ENCODE measurements around the gene EXOC4. TPM values are rescaled to one million over a fixed set of nuclear protein-coding genes. Genes with fewer than 3 reads are reported as not detected.

The EXOC4 gene
- total and polyA plus RNA-seq, 2 of the 13 experiments (the other 11 are each of a cell fraction or from before 2014, with no cell fraction given) = 22.5 to 39.0 TPM

GRCh38 chr7:133828906-133829305, 576.0 kb downstream of the EXOC4 start:
- intact Hi-C loops (cut with micrococcal nuclease; ENCODE audit: unreplicated experiment) = no loop called here

More at GRCh38 chr7:133828906-133829305, 576.0 kb downstream of the EXOC4 start:
- Histone ChIP-seq H3K4me1 (ENCODE audit: insufficient read depth, low read length) (peaks cover 10% of the 10 kb centered on the region), H3K9me3 (ENCODE audit: low read length) (no peaks in the 10 kb centered on the region), H3K79me2 (ENCODE audit: insufficient read depth, low read length) (no peaks in the 10 kb centered on the region), H3K36me3 (replicated peaks in 1 of 2; ENCODE audit: control insufficient read depth in 1 of 2, insufficient read depth in 2 of 2, low read length in 2 of 2) (no peaks in the 10 kb centered on the region), H2AFZ (ENCODE audit: low read length) (no peak overlapping the region), H3K27me3 (ENCODE audit: control insufficient read depth in 1 of 2, insufficient read depth in 2 of 2, low read length in 2 of 2) (no peaks in the 10 kb centered on the region), H3K27ac (ENCODE audit: extremely low read length, insufficient read depth, low read length) (no peak overlapping the region), H3K4me2 (ENCODE audit: low read depth, low read length) (no peak overlapping the region), H4K20me1 (ENCODE audit: insufficient read depth, low read length) (no peaks in the 10 kb centered on the region), H3K4me3 (replicated peaks in 1 of 3; ENCODE audit: insufficient read depth in 1 of 3, low read depth in 2 of 3, low read length in 3 of 3) (no peak overlapping the region), H3K9ac (ENCODE audit: insufficient read depth, low read depth, low read length) (no peak overlapping the region)
- ATAC-seq (no peak), FAIRE-seq (no peak), DNase-seq (ENCODE audit: low spot score) (no peak)
- in situ Hi-C loops (cut with HindIII; ENCODE audit: extremely low pct_ligation_motif_present, low pct_unique_long_range_greater_than_20kb) = no loop called here
- ChIA-PET POLR2A (no interaction called here), CTCF (ENCODE audit: low intra/inter-chr PET ratio, low total read pairs) (no interaction called here)
- no TSS peak for BruUV-seq (replicated peaks)
- 97% methylated on average over 4 of the region's 4 CpGs for WGBS (ENCODE audit: low lambda C conversion rate)
- TF ChIP-seq GLI4 (CRISPR knock-in tag; IDR thresholded peaks at IDR 0.05; ENCODE audit: borderline replicate concordance) = no peak
- no peak for TF ChIP-seq PPARG (CRISPR knock-in tag; conservative IDR thresholded peaks at IDR 0.05)
- no peak for TF ChIP-seq ZNF335 (CRISPR knock-in tag; IDR thresholded peaks at IDR 0.05)
- TF ChIP-seq PHB2 (IDR thresholded peaks at IDR 0.05; ENCODE audit: partially characterized antibody) = no peak
- TF ChIP-seq, protein P1, sequence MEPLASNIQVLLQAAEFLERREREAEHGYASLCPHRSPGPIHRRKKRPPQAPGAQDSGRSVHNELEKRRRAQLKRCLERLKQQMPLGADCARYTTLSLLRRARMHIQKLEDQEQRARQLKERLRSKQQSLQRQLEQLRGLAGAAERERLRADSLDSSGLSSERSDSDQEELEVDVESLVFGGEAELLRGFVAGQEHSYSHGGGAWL (CRISPR knock-in tag; IDR thresholded peaks at IDR 0.05) = no peak
- TF ChIP-seq ETV6 (CRISPR knock-in tag; conservative IDR thresholded peaks at IDR 0.05) = no peak
- TF ChIP-seq GFI1 (CRISPR knock-in tag; IDR thresholded peaks at IDR 0.05; ENCODE audit: borderline replicate concordance) = no peak
- no peak for TF ChIP-seq IRX3 (CRISPR knock-in tag; IDR thresholded peaks at IDR 0.05; ENCODE audit: borderline replicate concordance, low read depth)
- TF ChIP-seq, protein P2, sequence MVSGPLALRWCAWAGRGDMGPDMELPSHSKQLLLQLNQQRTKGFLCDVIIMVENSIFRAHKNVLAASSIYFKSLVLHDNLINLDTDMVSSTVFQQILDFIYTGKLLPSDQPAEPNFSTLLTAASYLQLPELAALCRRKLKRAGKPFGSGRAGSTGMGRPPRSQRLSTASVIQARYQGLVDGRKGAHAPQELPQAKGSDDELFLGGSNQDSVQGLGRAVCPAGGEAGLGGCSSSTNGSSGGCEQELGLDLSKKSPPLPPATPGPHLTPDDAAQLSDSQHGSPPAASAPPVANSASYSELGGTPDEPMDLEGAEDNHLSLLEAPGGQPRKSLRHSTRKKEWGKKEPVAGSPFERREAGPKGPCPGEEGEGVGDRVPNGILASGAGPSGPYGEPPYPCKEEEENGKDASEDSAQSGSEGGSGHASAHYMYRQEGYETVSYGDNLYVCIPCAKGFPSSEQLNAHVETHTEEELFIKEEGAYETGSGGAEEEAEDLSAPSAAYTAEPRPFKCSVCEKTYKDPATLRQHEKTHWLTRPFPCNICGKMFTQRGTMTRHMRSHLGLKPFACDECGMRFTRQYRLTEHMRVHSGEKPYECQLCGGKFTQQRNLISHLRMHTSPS (CRISPR knock-in tag; IDR thresholded peaks at IDR 0.05; ENCODE audit: low read depth) = no peak
- TF ChIP-seq SAP130 (CRISPR knock-in tag; IDR thresholded peaks at IDR 0.05; ENCODE audit: low read depth) = no peak
- no peak for TF ChIP-seq ZNF597 (CRISPR knock-in tag; IDR thresholded peaks at IDR 0.05)
- no peak for TF ChIP-seq ARNT (IDR thresholded peaks at IDR 0.05)

Data from HepG2 (cell line).